C4-2B (cell line): ENCODE results near the gene TMEM123.

ENCODE experiments used
- CTCF ChIP-seq: fragments of 450-650 bp; conservative IDR thresholded peaks from 2 replicates; pipeline ENCODE4 v1.5.1; 2017; ENCODE audit warnings: mild to moderate bottlenecking
- ZFX ChIP-seq: fragments of 450-650 bp; IDR thresholded peaks from 2 replicates; pipeline ENCODE4 v1.6.1; 2017

- TF ChIP-seq CTCF: no peak
- no peak for TF ChIP-seq ZFX
These were observed 68.0 kb downstream of the TMEM123 start for GRCh38 chr11:102384419-102385079.
